ENCODE data around the gene DNAJC4.

DNA sequence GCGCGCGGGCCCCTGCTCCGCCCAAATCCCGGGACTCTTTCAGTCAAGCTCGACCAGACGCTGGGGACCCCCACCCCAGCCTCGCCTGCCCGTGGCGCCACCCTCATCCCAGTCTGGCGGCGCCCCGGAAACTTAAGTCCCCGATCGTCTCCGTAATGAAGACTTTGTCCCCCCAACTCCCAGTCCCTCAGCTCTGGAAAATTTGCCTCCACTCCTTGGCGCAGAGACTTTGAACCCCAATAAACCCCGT is 21.3 kb downstream of the DNAJC4 start:
- TF ChIP-seq POLR2AphosphoS5 (IDR thresholded peaks at IDR 0.05) = no peak
- no peak for TF ChIP-seq POLR2A (IDR thresholded peaks at IDR 0.05)
- TF ChIP-seq, protein P1, sequence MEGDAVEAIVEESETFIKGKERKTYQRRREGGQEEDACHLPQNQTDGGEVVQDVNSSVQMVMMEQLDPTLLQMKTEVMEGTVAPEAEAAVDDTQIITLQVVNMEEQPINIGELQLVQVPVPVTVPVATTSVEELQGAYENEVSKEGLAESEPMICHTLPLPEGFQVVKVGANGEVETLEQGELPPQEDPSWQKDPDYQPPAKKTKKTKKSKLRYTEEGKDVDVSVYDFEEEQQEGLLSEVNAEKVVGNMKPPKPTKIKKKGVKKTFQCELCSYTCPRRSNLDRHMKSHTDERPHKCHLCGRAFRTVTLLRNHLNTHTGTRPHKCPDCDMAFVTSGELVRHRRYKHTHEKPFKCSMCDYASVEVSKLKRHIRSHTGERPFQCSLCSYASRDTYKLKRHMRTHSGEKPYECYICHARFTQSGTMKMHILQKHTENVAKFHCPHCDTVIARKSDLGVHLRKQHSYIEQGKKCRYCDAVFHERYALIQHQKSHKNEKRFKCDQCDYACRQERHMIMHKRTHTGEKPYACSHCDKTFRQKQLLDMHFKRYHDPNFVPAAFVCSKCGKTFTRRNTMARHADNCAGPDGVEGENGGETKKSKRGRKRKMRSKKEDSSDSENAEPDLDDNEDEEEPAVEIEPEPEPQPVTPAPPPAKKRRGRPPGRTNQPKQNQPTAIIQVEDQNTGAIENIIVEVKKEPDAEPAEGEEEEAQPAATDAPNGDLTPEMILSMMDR (IDR thresholded peaks at IDR 0.05) = no peak
